T-helper 1 cell treated with Interleukin-12 subunit alpha and Interleukin-12 subunit beta and Interleukin-4 antibody, amounts not matched to agents 30 ng/mL and 1 ng/mL, for 36 hours (primary cell): Measurements from ENCODE around the gene TMEM144. TPM values are rescaled to one million over a fixed set of nuclear protein-coding genes. Genes with fewer than 3 reads are reported as not detected.
"Not testable (repeated sequence)": the region's sequence is repeated elsewhere in the genome, so short reads cannot be mapped to it uniquely, and the experiment has no call there.

Experiments
- intact Hi-C: fragments of 100-400 bp; cut with micrococcal nuclease; formaldehyde crosslinking; loops from one replicate; pipeline ENCODE4 v1.15.1; 2024
- total RNA-seq: library from RNA; stranded (reverse); gene quantifications from 2 replicates; pipeline ENCODE4 v1.2.3, GENCODE V29; 2022

The TMEM144 gene
- total RNA-seq, 1 donor from 2014 or later = 0.39 TPM

- intact Hi-C loops = no loop called here
These were observed 24.4 kb downstream of the TMEM144 start for GRCh38 chr4:158234671-158235070.

- intact Hi-C loops = no loop called here
These were observed 26.2 kb downstream of the TMEM144 start for GRCh38 chr4:158236304-158237030.

DNA sequence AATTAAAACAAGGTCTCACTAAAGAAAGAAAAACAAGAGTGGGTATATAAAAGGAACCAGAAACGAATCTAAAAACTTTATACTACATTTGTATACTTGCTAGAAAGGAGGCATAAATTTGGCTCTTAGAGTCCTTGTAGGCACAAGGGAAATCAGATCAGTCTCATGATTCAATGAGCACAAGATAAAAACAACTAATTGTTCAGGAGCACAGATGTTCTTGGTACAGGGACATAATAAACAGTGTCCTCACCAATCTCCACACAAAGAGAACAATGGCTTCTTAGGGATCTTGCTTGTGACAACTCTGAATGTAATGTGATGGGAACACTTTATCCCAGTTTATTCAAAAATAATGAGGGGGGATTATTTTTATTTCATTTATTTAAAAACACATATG lies 28.3 kb downstream of the TMEM144 start:
- intact Hi-C loops = no loop called here

DNA sequence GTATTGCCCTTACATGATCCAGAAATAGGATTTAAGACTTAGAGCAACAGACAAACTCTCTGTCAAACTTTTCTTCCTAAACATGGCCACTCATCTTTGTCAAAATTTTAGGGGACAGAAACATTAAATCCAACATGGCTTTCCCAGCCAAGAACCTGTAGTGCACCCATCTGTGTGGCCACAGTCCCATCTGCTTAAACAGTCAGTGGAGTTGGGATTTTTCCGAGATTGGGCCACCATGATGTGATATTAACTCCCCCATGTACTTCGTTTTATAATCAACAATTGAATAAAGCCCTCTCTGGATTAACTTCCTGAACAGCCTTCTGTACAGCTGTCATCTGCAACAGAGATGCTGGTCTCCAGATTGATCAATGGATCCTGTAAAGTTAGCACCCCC lies 28.9 kb downstream of the TMEM144 start:
- intact Hi-C loops = no loop called here

GRCh38 chr4:158243071-158243470 lies 32.8 kb downstream of the TMEM144 start:
- intact Hi-C loops = no loop called here

GRCh38 chr4:158250321-158250720 lies 40.0 kb downstream of the TMEM144 start:
- intact Hi-C loops = loop anchor here (10.0 kb wide), 2 partner anchors 474 to 924 kb away; partner anchors contain the start of gene PPID

- intact Hi-C loops = loop anchor here (1.0 to 10.0 kb wide), 6 partner anchors 372 to 1193 kb away; partner anchors contain the start of gene PPID
These were observed 43.2 kb downstream of the TMEM144 start for GRCh38 chr4:158253350-158253980.

- intact Hi-C loops = loop anchor here (2.0 to 10.0 kb wide), 3 partner anchors 83 to 921 kb away; partner anchors contain the start of gene PPID
These were observed 44.0 kb downstream of the TMEM144 start for GRCh38 chr4:158254292-158254691.

DNA sequence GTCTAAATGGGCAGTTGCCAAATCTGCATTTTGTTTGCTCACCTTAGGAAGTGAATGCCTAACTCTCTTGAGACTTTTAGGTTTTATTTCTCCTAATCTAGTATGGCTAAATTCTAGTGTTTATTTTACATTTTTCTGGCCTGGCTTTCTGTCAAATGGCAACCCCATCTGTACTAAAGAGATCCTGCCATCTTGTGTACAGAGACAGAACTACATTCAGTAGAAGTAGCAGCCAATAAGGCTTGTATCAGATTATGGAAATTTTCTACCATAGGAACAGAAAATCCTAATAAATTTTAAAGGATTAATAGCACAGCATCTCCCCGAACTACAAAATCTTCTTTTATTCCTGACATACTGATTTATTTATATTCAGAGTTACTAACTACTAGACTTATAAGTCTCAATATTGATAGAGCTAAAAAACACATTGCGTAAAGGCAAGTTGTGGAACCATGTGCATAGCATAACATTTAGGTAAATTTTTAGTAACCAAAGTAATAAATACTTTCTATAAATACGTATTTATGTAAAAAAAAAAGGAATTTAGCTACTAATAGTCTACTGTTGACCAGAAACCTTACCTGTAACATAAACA lies 45.5 kb downstream of the TMEM144 start:
- intact Hi-C loops = loop anchor here (1.0 to 10.0 kb wide), 5 partner anchors 63 to 919 kb away; partner anchors contain the start of gene PPID

GRCh38 chr4:158259955-158260575 lies 49.8 kb downstream of the TMEM144 start:
- intact Hi-C loops = loop anchor here (10.0 kb wide), 2 partner anchors 465 to 915 kb away; partner anchors contain the start of gene PPID

GRCh38 chr4:158261480-158261879 lies 51.2 kb downstream of the TMEM144 start:
- intact Hi-C loops = no loop called here

DNA sequence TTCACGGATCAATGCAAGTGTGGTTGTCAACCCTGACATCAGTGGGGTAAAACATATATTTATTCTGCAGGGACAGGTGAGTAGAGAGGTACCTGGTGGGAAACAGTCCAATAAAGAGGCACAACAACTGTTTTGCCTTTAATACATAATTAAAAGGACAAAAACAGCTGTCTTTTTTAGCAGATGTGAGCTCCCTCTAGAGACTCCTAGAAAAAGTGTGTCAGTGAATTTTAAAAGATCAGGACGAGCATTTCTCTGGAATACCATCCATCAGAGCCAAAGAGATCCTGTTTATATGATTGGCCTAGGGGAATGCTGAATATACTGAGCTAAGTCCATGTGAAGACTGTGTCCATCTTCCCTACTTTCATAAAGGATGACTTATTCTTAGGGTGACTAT lies 58.3 kb downstream of the TMEM144 start:
- intact Hi-C loops = no loop called here

DNA sequence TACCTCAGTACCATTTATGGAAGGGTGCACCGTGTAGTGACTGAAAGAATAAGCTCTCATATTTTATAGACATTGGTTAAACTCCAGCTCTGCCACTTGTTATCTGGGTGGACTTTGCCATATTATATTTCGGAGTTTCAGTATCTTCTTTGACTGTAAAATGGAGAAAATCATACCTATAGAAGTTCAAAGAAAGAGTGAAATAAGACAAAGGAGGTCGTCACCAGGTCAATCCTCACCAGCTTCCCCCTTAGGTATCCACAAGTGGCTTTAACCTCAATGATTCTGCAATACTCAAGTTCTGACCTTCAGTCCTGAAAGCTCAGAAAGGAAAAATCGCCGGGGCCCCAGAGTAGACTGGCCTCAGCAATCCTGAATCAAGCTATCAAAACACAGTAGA lies 64.3 kb downstream of the TMEM144 start:
- intact Hi-C loops = no loop called here

DNA sequence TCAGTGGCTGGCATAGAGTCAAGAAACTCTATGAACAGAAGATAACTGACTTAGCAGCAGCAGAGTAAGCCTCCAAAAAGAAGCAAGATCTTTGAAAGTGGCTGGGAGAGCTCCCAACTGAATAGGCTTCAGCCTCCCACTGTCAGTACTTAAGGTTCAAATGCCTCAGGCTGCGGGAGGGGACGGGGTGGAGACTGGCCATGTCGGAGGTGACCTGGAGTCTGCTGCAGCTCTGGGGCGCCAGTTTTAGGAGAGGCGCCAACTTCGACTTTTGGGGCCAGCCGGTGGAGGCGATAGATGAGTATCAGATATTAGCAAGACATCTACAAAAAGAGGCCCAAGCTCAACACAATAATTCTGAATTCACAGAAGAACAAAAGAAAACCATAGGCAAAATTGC lies 67.3 kb downstream of the TMEM144 start:
- intact Hi-C loops = no loop called here

- intact Hi-C loops = not testable (repeated sequence)
These were observed 68.8 kb downstream of the TMEM144 start for GRCh38 chr4:158279052-158279451.

GRCh38 chr4:158280856-158281255 lies 70.6 kb downstream of the TMEM144 start:
- intact Hi-C loops = no loop called here

GRCh38 chr4:158282252-158282651 lies 72.0 kb downstream of the TMEM144 start:
- intact Hi-C loops = no loop called here

DNA sequence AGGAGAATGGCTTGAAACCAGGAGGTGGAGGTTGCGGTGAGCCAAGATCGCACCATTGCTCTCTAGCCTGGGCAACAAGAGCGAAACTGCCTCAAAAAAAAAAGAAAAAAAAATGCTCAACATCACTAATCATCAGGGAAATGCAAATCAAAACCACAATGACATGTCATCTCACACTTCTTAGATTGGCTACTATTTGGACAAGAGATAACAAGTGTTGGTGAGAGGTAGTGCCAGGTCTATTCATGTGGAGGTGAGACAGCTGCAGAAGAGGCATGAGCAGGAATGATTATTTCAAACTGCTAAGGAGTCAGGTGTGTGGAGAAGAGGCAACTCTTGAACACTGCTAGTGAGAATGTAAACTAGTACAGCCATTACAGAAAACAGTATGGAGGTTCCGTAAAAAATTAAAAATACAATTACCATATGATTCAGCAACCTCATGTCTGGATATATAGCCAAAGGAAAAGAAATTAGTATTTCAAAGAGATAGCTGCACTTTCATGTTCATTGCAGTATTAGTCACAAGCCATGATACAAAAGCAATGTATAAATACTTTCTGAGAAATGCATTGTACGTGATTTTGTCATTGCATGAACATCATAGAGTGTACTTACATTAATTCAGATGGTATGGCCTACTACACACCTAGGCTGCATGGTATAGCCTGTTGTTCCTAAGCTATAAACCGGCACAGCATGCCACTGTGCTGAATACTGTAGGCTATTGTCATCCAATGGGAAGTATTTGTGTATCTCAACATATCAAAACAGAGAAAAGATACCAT lies 75.3 kb downstream of the TMEM144 start:
- intact Hi-C loops = no loop called here

DNA sequence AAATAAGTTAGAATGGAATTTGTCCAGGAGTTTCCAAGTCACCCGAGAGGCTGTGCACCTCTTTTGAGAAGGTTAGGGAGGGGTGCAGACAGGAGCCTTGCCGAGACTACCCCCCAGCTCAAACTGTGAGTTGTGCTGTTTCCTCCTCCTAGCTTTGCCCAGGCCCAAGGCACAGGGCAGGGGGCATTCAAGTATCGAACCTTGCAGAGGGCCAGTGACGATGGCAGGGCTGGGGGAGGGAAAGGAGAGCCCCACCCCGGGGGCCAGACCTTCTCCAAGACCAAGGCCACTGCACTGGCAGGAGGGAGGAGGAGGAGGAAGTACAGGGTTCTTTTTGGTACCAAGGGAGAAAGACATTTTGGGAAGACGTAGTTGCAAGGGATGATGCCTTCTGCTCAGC lies 80.6 kb downstream of the TMEM144 start:
- intact Hi-C loops = no loop called here

GRCh38 chr4:158291334-158292055 lies 81.2 kb downstream of the TMEM144 start:
- intact Hi-C loops = no loop called here
